ENCODE results near the gene COQ8B.
A peak's percentile ranks its signal among the peaks of the same experiment; 100 is the strongest.
"Not testable (repeated sequence)": the region's sequence is repeated elsewhere in the genome, so short reads cannot be mapped to it uniquely, and the experiment has no call there.

COQ8B gene

GRCh38 chr19:40716482-40717324, at the start of gene COQ8B, which contains the start of gene ITPKC:
COQ8B (minus strand) TSS chr19:40716886; CDS start chr19:40714632, 2,254 bp downstream.
ITPKC (plus strand) TSS chr19:40717112; CDS start chr19:40717136, 24 bp downstream.
- Histone ChIP-seq H3K9ac (ENCODE audit: low read length) (peak within 1 kb of the TSS; percentile 96), H3K27ac (ENCODE audit: low read depth, low read length) (peak within 1 kb of the TSS; percentile 99), H3K4me3 (ENCODE audit: low read length) (peak within 1 kb of the TSS; percentile 89), H3K4me1 (ENCODE audit: control insufficient read depth, insufficient read depth, low read length) (peaks cover 24% of the 10 kb centered on the region), H3K27me3 (ENCODE audit: control insufficient read depth, insufficient read depth, low read length) (no peaks in the 10 kb centered on the region), H3K36me3 (ENCODE audit: control insufficient read depth, insufficient read depth, low read length) (peaks cover under 1% of the 10 kb centered on the region)

DNA sequence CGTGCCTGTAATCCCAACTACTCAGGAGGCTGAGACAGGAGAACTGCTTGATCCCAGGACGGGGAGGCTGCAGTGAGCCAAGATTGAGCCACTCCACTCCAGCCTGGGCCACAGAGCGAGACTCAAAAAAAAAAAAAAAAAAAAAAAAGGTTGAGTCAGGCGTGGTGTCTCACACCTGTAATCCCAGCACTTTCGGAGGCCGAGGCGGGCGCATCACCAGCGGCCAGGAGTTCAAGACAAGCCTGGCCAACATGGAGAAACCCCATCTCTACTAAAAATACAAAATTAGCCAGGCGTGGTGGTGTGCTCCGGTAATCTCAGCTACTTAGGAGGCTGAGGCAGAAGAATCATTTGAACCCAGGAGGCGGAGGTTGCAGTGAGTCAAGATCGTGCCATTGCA, 49.7 kb upstream of the COQ8B start:
- H3K27me3 ChIP-seq (ENCODE audit: control insufficient read depth, insufficient read depth, low read length); H3K9ac ChIP-seq (ENCODE audit: low read length); H3K27ac ChIP-seq (ENCODE audit: low read depth, low read length); H3K4me1 ChIP-seq (ENCODE audit: control insufficient read depth, insufficient read depth, low read length); H3K4me3 ChIP-seq (ENCODE audit: low read length): not testable (repeated sequence)
- peaks cover 36% of the 10 kb centered on the region for H3K36me3 ChIP-seq (ENCODE audit: control insufficient read depth, insufficient read depth, low read length)

GRCh38 chr19:40763963-40764362, 47.3 kb upstream of the COQ8B start:
- Histone ChIP-seq H3K4me1 (ENCODE audit: control insufficient read depth, insufficient read depth, low read length) (no peaks in the 10 kb centered on the region), H3K27me3 (ENCODE audit: control insufficient read depth, insufficient read depth, low read length) (no peaks in the 10 kb centered on the region), H3K27ac (ENCODE audit: low read depth, low read length) (no peak overlapping the region), H3K9ac (ENCODE audit: low read length) (no peak overlapping the region), H3K36me3 (ENCODE audit: control insufficient read depth, insufficient read depth, low read length) (peaks cover 52% of the 10 kb centered on the region), H3K4me3 (ENCODE audit: low read length) (no peak overlapping the region)

GRCh38 chr19:40763526-40763925, 46.8 kb upstream of the COQ8B start:
- H3K27ac ChIP-seq (ENCODE audit: low read depth, low read length) = no peak overlapping the region
- no peaks in the 10 kb centered on the region for H3K27me3 ChIP-seq (ENCODE audit: control insufficient read depth, insufficient read depth, low read length)
- H3K4me1 ChIP-seq (ENCODE audit: control insufficient read depth, insufficient read depth, low read length) = no peaks in the 10 kb centered on the region
- H3K36me3 ChIP-seq (ENCODE audit: control insufficient read depth, insufficient read depth, low read length) = peaks cover 53% of the 10 kb centered on the region
- H3K4me3 ChIP-seq (ENCODE audit: low read length) = no peak overlapping the region
- H3K9ac ChIP-seq (ENCODE audit: low read length) = no peak overlapping the region

DNA sequence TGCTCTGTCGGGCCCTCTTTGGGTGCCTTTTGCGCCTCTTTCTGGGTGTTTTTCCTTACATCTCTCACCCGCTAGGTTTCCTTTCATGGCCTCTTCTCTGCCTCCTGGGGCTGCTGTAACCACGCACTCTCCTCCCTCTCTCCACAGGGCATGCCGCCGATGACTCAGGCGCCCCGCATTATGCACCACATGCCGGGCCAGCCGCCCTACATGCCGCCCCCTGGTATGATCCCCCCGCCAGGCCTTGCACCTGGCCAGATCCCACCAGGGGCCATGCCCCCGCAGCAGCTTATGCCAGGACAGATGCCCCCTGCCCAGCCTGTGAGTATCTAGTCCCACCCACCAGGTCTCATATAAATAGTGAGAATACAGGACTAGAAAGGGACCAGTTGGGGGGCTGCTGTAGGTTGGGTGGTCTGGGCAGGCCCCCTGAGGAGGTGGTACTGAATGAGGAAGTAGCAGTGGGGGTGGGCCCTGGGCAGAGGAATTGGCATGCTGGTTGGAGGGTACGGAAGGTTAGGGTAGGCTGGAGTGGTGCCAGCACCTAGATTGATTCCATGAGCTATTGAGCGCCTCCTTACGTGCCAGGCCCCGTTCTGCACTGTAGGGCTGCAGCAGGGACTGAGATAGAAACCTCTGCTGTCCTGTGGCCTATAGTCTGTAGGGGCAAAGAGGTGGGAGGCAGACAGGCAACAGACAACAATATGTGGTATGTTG, 46.2 kb upstream of the COQ8B start:
- H3K36me3 ChIP-seq (ENCODE audit: control insufficient read depth, insufficient read depth, low read length) = peaks cover 58% of the 10 kb centered on the region
- H3K27ac ChIP-seq (ENCODE audit: low read depth, low read length) = no peak overlapping the region
- H3K27me3 ChIP-seq (ENCODE audit: control insufficient read depth, insufficient read depth, low read length) = no peaks in the 10 kb centered on the region

GRCh38 chr19:40759352-40759751, 42.7 kb upstream of the COQ8B start:
- peaks cover 3% of the 10 kb centered on the region for H3K4me1 ChIP-seq (ENCODE audit: control insufficient read depth, insufficient read depth, low read length)
- H3K36me3 ChIP-seq (ENCODE audit: control insufficient read depth, insufficient read depth, low read length) = peaks cover 47% of the 10 kb centered on the region
- H3K27me3 ChIP-seq (ENCODE audit: control insufficient read depth, insufficient read depth, low read length) = no peaks in the 10 kb centered on the region
- no peak overlapping the region for H3K9ac ChIP-seq (ENCODE audit: low read length)
- no peak overlapping the region for H3K27ac ChIP-seq (ENCODE audit: low read depth, low read length)
- no peak overlapping the region for H3K4me3 ChIP-seq (ENCODE audit: low read length)

More for the DNA sequence above, 46.2 kb upstream of the COQ8B start:
- no peak overlapping the region for H3K4me3 ChIP-seq (ENCODE audit: low read length)
- H3K4me1 ChIP-seq (ENCODE audit: control insufficient read depth, insufficient read depth, low read length) = no peaks in the 10 kb centered on the region
- no peak overlapping the region for H3K9ac ChIP-seq (ENCODE audit: low read length)

- Histone ChIP-seq H3K36me3 (ENCODE audit: control insufficient read depth, insufficient read depth, low read length) (peaks cover 38% of the 10 kb centered on the region), H3K9ac (ENCODE audit: low read length) (no peak overlapping the region), H3K4me3 (ENCODE audit: low read length) (no peak overlapping the region), H3K4me1 (ENCODE audit: control insufficient read depth, insufficient read depth, low read length) (peaks cover 4% of the 10 kb centered on the region), H3K27me3 (ENCODE audit: control insufficient read depth, insufficient read depth, low read length) (no peaks in the 10 kb centered on the region), H3K27ac (ENCODE audit: low read depth, low read length) (no peak overlapping the region)
Observed at GRCh38 chr19:40758491-40758890, 41.8 kb upstream of the COQ8B start.

- H3K27ac ChIP-seq (ENCODE audit: low read depth, low read length) = no peak overlapping the region
- peaks cover 7% of the 10 kb centered on the region for H3K4me1 ChIP-seq (ENCODE audit: control insufficient read depth, insufficient read depth, low read length)
- H3K4me3 ChIP-seq (ENCODE audit: low read length) = no peak overlapping the region
- peaks cover 23% of the 10 kb centered on the region for H3K36me3 ChIP-seq (ENCODE audit: control insufficient read depth, insufficient read depth, low read length)
- H3K9ac ChIP-seq (ENCODE audit: low read length) = no peak overlapping the region
- no peaks in the 10 kb centered on the region for H3K27me3 ChIP-seq (ENCODE audit: control insufficient read depth, insufficient read depth, low read length)
Observed at GRCh38 chr19:40756502-40757110, 39.9 kb upstream of the COQ8B start.

DNA sequence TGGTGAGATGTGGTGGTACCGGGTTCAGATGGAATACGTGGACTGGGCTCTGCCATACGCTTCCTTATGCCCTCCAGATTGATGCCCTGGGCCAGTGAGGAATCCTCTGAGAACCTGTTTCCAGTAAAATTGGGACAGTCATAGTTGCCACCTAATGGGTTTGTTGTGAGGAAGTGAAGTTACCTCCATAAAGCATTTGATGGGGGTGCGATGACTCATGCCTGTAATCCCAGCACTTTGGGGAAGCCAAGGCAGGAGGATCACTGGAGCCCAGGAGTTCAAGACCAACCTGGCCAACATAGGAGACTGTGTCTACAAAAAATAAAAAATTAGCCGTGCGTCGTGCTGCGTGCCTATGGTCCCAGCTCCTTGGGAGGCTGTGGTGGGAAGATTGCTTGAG, 39.1 kb upstream of the COQ8B start:
- Histone ChIP-seq H3K4me1 (ENCODE audit: control insufficient read depth, insufficient read depth, low read length) (peaks cover 7% of the 10 kb centered on the region), H3K4me3 (ENCODE audit: low read length) (no peak overlapping the region), H3K9ac (ENCODE audit: low read length) (no peak overlapping the region), H3K27me3 (ENCODE audit: control insufficient read depth, insufficient read depth, low read length) (no peaks in the 10 kb centered on the region), H3K27ac (ENCODE audit: low read depth, low read length) (no peak overlapping the region), H3K36me3 (ENCODE audit: control insufficient read depth, insufficient read depth, low read length) (peaks cover 20% of the 10 kb centered on the region)

DNA sequence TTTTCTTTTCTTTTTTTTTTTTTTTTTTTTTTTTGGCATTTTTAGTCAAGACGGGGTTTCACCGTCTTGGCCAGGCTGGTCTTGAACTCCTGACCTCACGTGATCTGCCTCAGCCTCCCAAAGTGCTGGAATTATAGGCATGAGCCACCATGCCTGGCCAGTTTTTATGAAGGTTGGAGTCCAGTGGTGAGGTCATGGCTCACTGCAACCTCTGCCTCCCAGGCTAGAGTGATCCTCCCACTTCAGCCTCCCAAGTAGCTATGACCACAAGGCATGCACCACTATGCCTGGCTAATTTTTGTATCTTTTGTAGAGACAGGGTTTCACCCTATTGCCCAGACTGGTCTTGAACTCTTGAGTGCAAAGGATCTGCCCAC, 38.5 kb upstream of the COQ8B start:
- H3K27ac ChIP-seq (ENCODE audit: low read depth, low read length) = no peak overlapping the region
- peaks cover 7% of the 10 kb centered on the region for H3K4me1 ChIP-seq (ENCODE audit: control insufficient read depth, insufficient read depth, low read length)
- H3K36me3 ChIP-seq (ENCODE audit: control insufficient read depth, insufficient read depth, low read length) = peaks cover 17% of the 10 kb centered on the region
- no peak overlapping the region for H3K9ac ChIP-seq (ENCODE audit: low read length)
- no peak overlapping the region for H3K4me3 ChIP-seq (ENCODE audit: low read length)
- H3K27me3 ChIP-seq (ENCODE audit: control insufficient read depth, insufficient read depth, low read length) = no peaks in the 10 kb centered on the region

- H3K27ac ChIP-seq (ENCODE audit: low read depth, low read length) = no peak overlapping the region
- H3K4me3 ChIP-seq (ENCODE audit: low read length) = peak overlapping the region; percentile 17
- peaks cover 9% of the 10 kb centered on the region for H3K4me1 ChIP-seq (ENCODE audit: control insufficient read depth, insufficient read depth, low read length)
- peaks cover 14% of the 10 kb centered on the region for H3K36me3 ChIP-seq (ENCODE audit: control insufficient read depth, insufficient read depth, low read length)
- no peaks in the 10 kb centered on the region for H3K27me3 ChIP-seq (ENCODE audit: control insufficient read depth, insufficient read depth, low read length)
- H3K9ac ChIP-seq (ENCODE audit: low read length) = peak overlapping the region; percentile 27
Observed at GRCh38 chr19:40754611-40755247, 38.0 kb upstream of the COQ8B start.

DNA sequence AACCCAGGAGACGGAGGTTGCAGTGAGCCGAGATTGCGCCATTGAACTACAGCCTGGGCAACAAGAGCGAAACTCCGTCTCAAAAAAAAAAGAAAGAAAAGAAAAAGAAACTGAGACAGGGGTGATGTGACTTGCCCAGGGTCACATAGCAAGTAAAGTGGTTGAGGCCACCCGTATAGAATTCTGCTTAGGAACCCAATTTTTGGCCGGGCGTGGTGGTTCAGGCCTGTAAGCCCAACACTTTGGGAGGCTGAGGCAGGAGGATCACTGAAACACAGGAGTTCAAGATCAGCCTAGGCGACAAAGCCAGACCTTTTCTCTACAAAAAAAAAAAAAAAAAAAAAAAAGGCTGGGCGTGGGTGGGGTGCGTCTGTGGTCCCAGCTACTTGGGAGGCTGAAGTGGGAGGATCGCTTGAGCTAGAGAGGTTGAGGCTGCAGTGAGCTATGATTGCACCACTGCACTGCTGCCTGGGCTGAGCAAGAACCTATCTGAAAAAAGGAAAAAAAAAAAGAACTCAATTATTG, 35.6 kb upstream of the COQ8B start:
- Histone ChIP-seq H3K27me3 (ENCODE audit: control insufficient read depth, insufficient read depth, low read length) (no peaks in the 10 kb centered on the region), H3K27ac (ENCODE audit: low read depth, low read length) (no peak overlapping the region), H3K4me1 (ENCODE audit: control insufficient read depth, insufficient read depth, low read length) (peaks cover 12% of the 10 kb centered on the region), H3K9ac (ENCODE audit: low read length) (no peak overlapping the region), H3K4me3 (ENCODE audit: low read length) (peak overlapping the region; percentile 94), H3K36me3 (ENCODE audit: control insufficient read depth, insufficient read depth, low read length) (no peaks in the 10 kb centered on the region)

All from rectal smooth muscle tissue (tissue), 1 donor.